H9 (cell line): ENCODE data around the gene IQCF6. TPM values are rescaled to one million over a fixed set of nuclear protein-coding genes. Genes with fewer than 3 reads are reported as not detected.

Source experiments
- DNase-seq: peaks from one replicate; pipeline ENCODE4 v3.0.0-alpha.2; 2017
- H2AFZ ChIP-seq: one replicate; pipeline ENCODE4 v1.6.1; 2013; ENCODE audit warnings: mild to moderate bottlenecking, low read length, control low read depth, moderate library complexity
- H2AK5ac ChIP-seq: 2 replicates; pipeline ENCODE4 v1.6.1; 2013; ENCODE audit warnings: low read length, control low read depth, mixed read lengths; ENCODE audit not compliant: insufficient read length
- H2BK120ac ChIP-seq: one replicate; pipeline ENCODE4 v1.6.1; 2013; ENCODE audit warnings: low read depth, mild to moderate bottlenecking, low read length, control low read depth, inconsistent platforms; ENCODE audit not compliant: poor library complexity, severe bottlenecking
- H2BK12ac ChIP-seq: 2 replicates; pipeline ENCODE4 v1.6.1; 2013; ENCODE audit warnings: low read length, control low read depth, mixed read lengths, low read depth; ENCODE audit not compliant: insufficient read length
- H2BK15ac ChIP-seq: 2 replicates; pipeline ENCODE4 v1.6.1; 2013; ENCODE audit warnings: low read depth, low read length, control low read depth
- H2BK20ac ChIP-seq: one replicate; pipeline ENCODE4 v1.6.1; 2013; ENCODE audit warnings: low read depth, mild to moderate bottlenecking, low read length, control low read depth, inconsistent platforms; ENCODE audit not compliant: poor library complexity, severe bottlenecking
- H2BK5ac ChIP-seq: 2 replicates; pipeline ENCODE4 v1.6.1; 2013; ENCODE audit warnings: low read length, control low read depth, mixed read lengths; ENCODE audit not compliant: insufficient read length
- H3K14ac ChIP-seq: 2 replicates; pipeline ENCODE4 v1.6.1; 2013; ENCODE audit warnings: low read length, control low read depth; ENCODE audit not compliant: insufficient read depth
- H3K18ac ChIP-seq: 2 replicates; pipeline ENCODE4 v1.6.1; 2013; ENCODE audit warnings: low read depth, mild to moderate bottlenecking, mixed read lengths, low read length, control low read depth; ENCODE audit not compliant: insufficient read length
- H3K23ac ChIP-seq: 2 replicates; pipeline ENCODE4 v1.6.1; 2013; ENCODE audit warnings: low read length, control low read depth, mixed read lengths, low read depth; ENCODE audit not compliant: insufficient read length
- H3K23me2 ChIP-seq: 2 replicates; pipeline ENCODE4 v1.6.1; 2013; ENCODE audit warnings: low read depth, mild to moderate bottlenecking, mixed read lengths, low read length, control low read depth; ENCODE audit not compliant: insufficient read length, poor library complexity, severe bottlenecking
- H3K27ac ChIP-seq: 2 replicates; pipeline ENCODE4 v1.5.1; 2013; ENCODE audit warnings: low read length, control low read depth, mixed read lengths, low read depth; ENCODE audit not compliant: insufficient read length
- H3K27me3 ChIP-seq: 2 replicates; pipeline ENCODE4 v1.6.1; 2013; ENCODE audit warnings: low read length, control low read depth, inconsistent platforms; ENCODE audit not compliant: insufficient read depth
- H3K4ac ChIP-seq: 2 replicates; pipeline ENCODE4 v1.6.1; 2013; ENCODE audit warnings: low read depth, mild to moderate bottlenecking, control low read depth, inconsistent platforms, low read length, moderate library complexity
- H3K4me1 ChIP-seq: 2 replicates; pipeline ENCODE4 v1.6.1; 2013; ENCODE audit warnings: low read length, control low read depth, inconsistent platforms; ENCODE audit not compliant: insufficient read depth
- H3K4me2 ChIP-seq: 2 replicates; pipeline ENCODE4 v1.6.1; 2013; ENCODE audit warnings: low read length, control low read depth, mixed read lengths; ENCODE audit not compliant: insufficient read length, insufficient read depth
- H3K56ac ChIP-seq: 2 replicates; pipeline ENCODE4 v1.6.1; 2013; ENCODE audit warnings: low read depth, mild to moderate bottlenecking, mixed read lengths, low read length, control low read depth; ENCODE audit not compliant: insufficient read length
- H3K79me1 ChIP-seq: 2 replicates; pipeline ENCODE4 v1.6.1; 2013; ENCODE audit warnings: low read depth, mild to moderate bottlenecking, moderate library complexity, low read length, control low read depth, inconsistent platforms; ENCODE audit not compliant: insufficient read depth, poor library complexity, severe bottlenecking
- H3K79me2 ChIP-seq: 2 replicates; pipeline ENCODE4 v1.6.1; 2013; ENCODE audit warnings: low read length, control low read depth, inconsistent platforms; ENCODE audit not compliant: insufficient read depth
- H3K9ac ChIP-seq: 2 replicates; pipeline ENCODE4 v1.6.1; 2013; ENCODE audit warnings: low read length, control low read depth, mixed read lengths; ENCODE audit not compliant: insufficient read length; ENCODE audit errors: extremely low read depth
- H3K9me3 ChIP-seq: one replicate; pipeline ENCODE4 v1.6.1; 2013; ENCODE audit warnings: low read depth, low read length, inconsistent platforms; ENCODE audit not compliant: control insufficient read depth
- H3T11ph ChIP-seq: one replicate; pipeline ENCODE4 v1.6.1; 2013; ENCODE audit warnings: mild to moderate bottlenecking, low read length, control low read depth, inconsistent platforms
- H4K20me1 ChIP-seq: one replicate; pipeline ENCODE4 v1.6.1; 2013; ENCODE audit not compliant: control insufficient read depth, insufficient read length, insufficient read depth
- H4K5ac ChIP-seq: 2 replicates; pipeline ENCODE4 v1.6.1; 2013; ENCODE audit warnings: low read depth, mild to moderate bottlenecking, mixed read lengths, low read length, control low read depth; ENCODE audit not compliant: insufficient read length
- H4K8ac ChIP-seq: replicated peaks from 2 replicates; pipeline ENCODE4 v1.6.1; 2013; ENCODE audit warnings: low read length, control low read depth, mixed read lengths, low read depth; ENCODE audit not compliant: insufficient read length
- H4K91ac ChIP-seq: 2 replicates; pipeline ENCODE4 v1.6.1; 2013; ENCODE audit warnings: low read depth, mild to moderate bottlenecking, moderate library complexity, mixed read lengths, low read length, control low read depth; ENCODE audit not compliant: insufficient read length
- H3K27ac Mint-ChIP-seq, 3 experiments: 2 replicates in 2 of 3; 3 replicates in 1 of 3; pipeline ENCODE4 v1.8.0; 2020 to 2021; ENCODE audit warnings: mixed read lengths in 3 of 3, mild to moderate bottlenecking in 1 of 3, moderate library complexity in 1 of 3
- H3K27me3 Mint-ChIP-seq: 2 replicates; pipeline ENCODE4 v1.8.0; 2021; ENCODE audit warnings: low read depth, mild to moderate bottlenecking, moderate library complexity, mixed read lengths
- H3K36me3 Mint-ChIP-seq, 3 experiments: 2 replicates in 2 of 3; 3 replicates in 1 of 3; pipeline ENCODE4 v1.8.0; 2020 to 2021; ENCODE audit warnings: low read depth in 3 of 3, mixed read lengths in 3 of 3; ENCODE audit not compliant: insufficient read depth in 1 of 3
- H3K4me1 Mint-ChIP-seq, 2 experiments: 2 replicates each; pipeline ENCODE4 v1.8.0; 2020; ENCODE audit warnings: mixed read lengths in 2 of 2
- H3K4me3 Mint-ChIP-seq, 2 experiments: 2 replicates in 1 of 2; 3 replicates in 1 of 2; pipeline ENCODE4 v1.8.0; 2020 to 2021; ENCODE audit warnings: mild to moderate bottlenecking in 2 of 2, mixed read lengths in 2 of 2, moderate library complexity in 1 of 2
- H3K9me3 Mint-ChIP-seq, 2 experiments: 2 replicates in 1 of 2; 3 replicates in 1 of 2; pipeline ENCODE4 v1.8.0; 2020; ENCODE audit warnings: mild to moderate bottlenecking in 2 of 2, mixed read lengths in 2 of 2, moderate library complexity in 1 of 2
- CTCF ChIP-seq: fragments of 200-600 bp; sonication (generic); conservative IDR thresholded peaks from 3 replicates; pipeline ENCODE4 v1.8.0; 2021; ENCODE audit warnings: antibody characterized with exemption, mild to moderate bottlenecking
- WGBS: extraction: QIAGEN DNeasy Blood & Tissue Kit; methylation state at CpG from one replicate; pipeline ENCODE4 v1.1.7; 2013; ENCODE audit warnings: missing lambda C conversion rate, low lambda C conversion rate, mixed read lengths; ENCODE audit not compliant: insufficient read length; ENCODE audit errors: extremely low coverage; 5-methylcytosine and 5-hydroxymethylcytosine counted together
- total RNA-seq: library from RNA; stranded (reverse); gene quantifications from 2 replicates; pipeline ENCODE4 v1.2.1, GENCODE V29; 2021

The IQCF6 gene
- total RNA-seq, 1 experiment from 2014 or later = not detected

- H3K9me3 ChIP-seq = no peaks in the 10 kb centered on the region
- H4K5ac ChIP-seq = no peak overlapping the region
- H2AK5ac ChIP-seq = no peak overlapping the region
- peak; percentile 62 for DNase-seq
- H2BK5ac ChIP-seq = no peak overlapping the region
- H4K91ac ChIP-seq = no peak overlapping the region
- Mint-ChIP-seq H3K4me3 (no peak overlapping the region), H3K36me3 (no peaks in the 10 kb centered on the region), H3K9me3 (no peaks in the 10 kb centered on the region; a peak in 1 of 5 replicates), H3K27ac (peak overlapping the region in 1 of 3 experiments; percentile 33; a peak in 1 of 7 replicates), H3K27me3 (peaks cover 2% of the 10 kb centered on the region; the same call in 1 of the 2 replicates), H3K4me1 (peaks cover 80 to 87% of the 10 kb centered on the region in 2 experiments)
- no peak overlapping the region for H3K14ac ChIP-seq
- no peaks in the 10 kb centered on the region for H4K20me1 ChIP-seq
- TF ChIP-seq CTCF = no peak
- H2BK20ac ChIP-seq = no peak overlapping the region
- no peak overlapping the region for H3T11ph ChIP-seq
- H2BK12ac ChIP-seq = no peak overlapping the region
- H3K79me1 ChIP-seq = no peaks in the 10 kb centered on the region
- H3K27ac ChIP-seq = no peak overlapping the region
- H2AFZ ChIP-seq = peak overlapping the region; percentile 88
- no peak overlapping the region for H3K9ac ChIP-seq
- H3K4me2 ChIP-seq = no peak overlapping the region
- H3K27me3 ChIP-seq = no peaks in the 10 kb centered on the region
- H3K79me2 ChIP-seq = no peaks in the 10 kb centered on the region
- no peak overlapping the region for H3K4ac ChIP-seq
- H3K23ac ChIP-seq = no peak overlapping the region
- peaks cover 5% of the 10 kb centered on the region; the same call in 1 of the 2 replicates for H3K4me1 ChIP-seq
- no peak overlapping the region for H3K18ac ChIP-seq
- no CpG with 5 or more reads among the region's 3 CpGs for WGBS
- H3K23me2 ChIP-seq = no peaks in the 10 kb centered on the region
- no peak overlapping the region for H4K8ac ChIP-seq
- no peak overlapping the region for H2BK120ac ChIP-seq
- no peak overlapping the region for H2BK15ac ChIP-seq
- H3K56ac ChIP-seq = no peak overlapping the region
These were observed 19.4 kb upstream of the IQCF6 start for GRCh38 chr3:51798411-51798963.
